Measurements from ENCODE around the gene AMOT. TPM values are rescaled to one million over a fixed set of nuclear protein-coding genes. Genes with fewer than 3 reads are reported as not detected.
A peak's percentile ranks its signal among the peaks of the same experiment; 100 is the strongest.

Gene AMOT
- total RNA-seq (2013; cell fraction: nucleolus; rRNA removed) = 1.8 and 3.0 TPM in 2 replicates
- total RNA-seq (2014; rRNA removed) (5.2 and 6.3 TPM in 2 replicates), total RNA-seq (2014; rRNA removed; fragmentation: Illumina TruSeq; extraction: Trizol) (2.5 and 3.0 TPM in 2 replicates), total RNA-seq (2021) (12.5 and 14.5 TPM in 2 replicates), polyA plus RNA-seq (2011; rRNA removed) (1.7 and 3.4 TPM in 2 replicates), polyA plus RNA-seq (2014; fragmentation: Illumina TruSeq; extraction: Trizol) (4.9 and 5.1 TPM in 2 replicates), polyA plus RNA-seq (2014; fragmentation: Nextera tagmentation; extraction: Ambion mirVana) (1 to 10 TPM in 1 of 2 experiments, under 1 TPM in 1; 0.92 to 1.4 TPM), polyA plus RNA-seq (2014; rRNA removed) (2.8 and 5.5 TPM in 2 replicates), polyA plus RNA-seq (2016; fragmentation: Nextera tagmentation; extraction: Ambion mirVana) (1 to 10 TPM; 2.6 to 2.7 TPM), polyA minus RNA-seq (2011; rRNA and poly(A)+ RNA removed) (7.2 and 9.7 TPM in 2 replicates), Bru-seq, nascent RNA (percentile 47 among the genes with signal in this experiment), BruChase-seq, experiment 1, labeled RNA remaining after a 6-hour chase (percentile 52 among the genes with signal in this experiment), BruChase-seq, experiment 2, labeled RNA remaining after a 2-hour chase (percentile 49 among the genes with signal in this experiment)
- polyA plus RNA-seq (2011; ENCODE audit: low read depth) = 3.2 TPM
- polyA plus RNA-seq (2011; cell fraction: cytosol; rRNA removed) = 3.2 and 3.4 TPM in 2 replicates
- polyA plus RNA-seq (2011; cell fraction: nucleus; rRNA removed) = 5.4 and 14.7 TPM in 2 replicates
- 4.5 and 5.6 TPM in 2 replicates for polyA plus RNA-seq (2012)
- polyA minus RNA-seq (2011; cell fraction: cytosol; rRNA and poly(A)+ RNA removed) = 3.6 and 4.6 TPM in 2 replicates
- polyA minus RNA-seq (2011; cell fraction: nucleus; rRNA and poly(A)+ RNA removed) = 1.6 and 11.7 TPM in 2 replicates
- long read RNA-seq, experiment 1 = 0 reads
- long read RNA-seq, experiment 2, partial matches to known transcripts = 0 of 3 reads
- long read RNA-seq, experiment 2, other reads (novel, unspliced or antisense) = 3 of 3 reads

GRCh38 chrX:112840382-112841113 lies at the start of gene AMOT:
AMOT (minus strand) TSS chrX:112840831; CDS start chrX:112823126, 17,705 bp downstream.
- ChIA-PET CTCF (interaction anchor here (1.2 to 2.0 kb wide), 2 partner anchors 10 to 12 kb away, joined by 3 to 10 read pairs; no protein-coding TSS in a partner anchor), POLR2A (interaction anchor here (1.3 kb wide), 1 partner anchor 11 kb away, joined by 6 read pairs; no protein-coding TSS in a partner anchor), RAD21 (ENCODE audit: unreplicated experiment) (no interaction called here), SMC1A (ENCODE audit: uncharacterized antibody, unreplicated experiment) (interaction anchor here (1.3 to 3.7 kb wide), 2 partner anchors 9 to 12 kb away, joined by 3 to 20 read pairs; no protein-coding TSS in a partner anchor)
- peak within 1 kb of the TSS; percentile 80 for H3K4me3 ChIP-seq
- TF ChIP-seq EP300 (IDR thresholded peaks at IDR 0.05; ENCODE audit: borderline replicate concordance in 1 of 2, control insufficient read depth in 1 of 2, low read depth in 2 of 2, low read length in 2 of 2) (no peak), IKZF2 (IDR thresholded peaks at IDR 0.05) (0 out of 4 replicates have a peak, but pooled peaks of 1 of the 2 experiments have one; percentile 16), MEF2A (IDR thresholded peaks at IDR 0.05; ENCODE audit: insufficient read depth, low read depth, low read length) (no peak), RUNX3 (IDR thresholded peaks at IDR 0.05; ENCODE audit: low read length) (peak; percentile 60)
- no peaks in the 10 kb centered on the region for H3K27me3 ChIP-seq (replicated peaks in 1 of 2; ENCODE audit: control insufficient read depth in 2 of 2, insufficient read depth in 2 of 2, low read length in 1 of 2)
- no TSS peak for BruUV-seq (replicated peaks)
- FAIRE-seq = no peak
- ATAC-seq = peak; percentile 88
- peak within 1 kb of the TSS; percentile 30; the same call in 1 of the 2 replicates for H3K9ac ChIP-seq (ENCODE audit: control insufficient read depth, insufficient read depth, low read length)
- H2AFZ ChIP-seq (ENCODE audit: control insufficient read depth, low read depth, low read length) = peak within 1 kb of the TSS; percentile 77
- no peaks in the 10 kb centered on the region for H4K20me1 ChIP-seq (ENCODE audit: control insufficient read depth, insufficient read depth)
- H3K4me2 ChIP-seq (ENCODE audit: control insufficient read depth, insufficient read depth) = peak within 1 kb of the TSS; percentile 50
- intact Hi-C loops (cut with micrococcal nuclease; ENCODE audit: unreplicated experiment) = loop anchor here (5.0 kb wide), 1 partner anchor 163 kb away; the partner anchor contains the start of gene LHFPL1
- no peaks in the 10 kb centered on the region; the same call in 1 of the 2 replicates for H3K4me1 ChIP-seq (ENCODE audit: control insufficient read depth, insufficient read depth, low read length)
- no peak for DNase-seq (ENCODE audit: low read depth, low spot score)
- H3K79me2 ChIP-seq (ENCODE audit: control insufficient read depth, insufficient read depth, low read length) = no peaks in the 10 kb centered on the region
- peak within 1 kb of the TSS; percentile 35; the same call in 1 of the 2 replicates for H3K27ac ChIP-seq (ENCODE audit: control insufficient read depth, insufficient read depth)
- 30% methylated on average over 29 of the region's 49 CpGs for WGBS (ENCODE audit: insufficient coverage, insufficient replicate concordance, low lambda C conversion rate, missing lambda C conversion rate)
- no peaks in the 10 kb centered on the region for H3K9me3 ChIP-seq (replicated peaks; ENCODE audit: control insufficient read depth, insufficient read depth, low read length)
- no peaks in the 10 kb centered on the region for H3K36me3 ChIP-seq (ENCODE audit: control insufficient read depth in 2 of 2, insufficient read depth in 2 of 2, low read length in 1 of 2)
- in situ Hi-C loops (cut with MboI) = loop anchor here (10.0 kb wide), 1 partner anchor 196 kb away; no protein-coding TSS in a partner anchor
